ENCODE results near the gene OR2J1.
A peak's percentile ranks its signal among the peaks of the same experiment; 100 is the strongest.
"Not testable (repeated sequence)": the region's sequence is repeated elsewhere in the genome, so short reads cannot be mapped to it uniquely, and the experiment has no call there.

OR2J1 gene

GRCh38 chr6:29099190-29099589 lies at the start of gene OR2J1:
TSS of gene OR2J1 (plus strand) at chr6:29099490. CDS start at chr6:29100943, 1,453 bp downstream.
- no peaks in the 10 kb centered on the region for H3K4me1 Mint-ChIP-seq
- no peaks in the 10 kb centered on the region for H3K36me3 Mint-ChIP-seq (ENCODE audit: low read depth)
- DNase-seq, result no peak
- no peak for ATAC-seq
- H3K9me3 Mint-ChIP-seq, result no peaks in the 10 kb centered on the region
- no peak within 1 kb of the TSS for H3K27ac Mint-ChIP-seq
- H3K27me3 Mint-ChIP-seq, result peaks cover 29% of the 10 kb centered on the region
- H3K4me3 Mint-ChIP-seq, result no peak within 1 kb of the TSS

- peaks cover 24% of the 10 kb centered on the region for H3K27me3 Mint-ChIP-seq
- DNase-seq, result no peak
- H3K9me3 Mint-ChIP-seq, result no peaks in the 10 kb centered on the region
- no peaks in the 10 kb centered on the region for H3K36me3 Mint-ChIP-seq (ENCODE audit: low read depth)
- H3K27ac Mint-ChIP-seq, result no peak overlapping the region
- no peak overlapping the region for H3K4me3 Mint-ChIP-seq
- ATAC-seq, result no peak
- no peaks in the 10 kb centered on the region for H3K4me1 Mint-ChIP-seq
Measured at GRCh38 chr6:29051680-29052079, 47.6 kb upstream of the OR2J1 start.

- DNase-seq (no peak), ATAC-seq (no peak)
- Mint-ChIP-seq H3K36me3 (ENCODE audit: low read depth) (no peaks in the 10 kb centered on the region), H3K4me3 (no peak overlapping the region), H3K27ac (no peak overlapping the region), H3K27me3 (peaks cover 30% of the 10 kb centered on the region), H3K4me1 (no peaks in the 10 kb centered on the region), H3K9me3 (peaks cover 5% of the 10 kb centered on the region)
Measured at GRCh38 chr6:29071831-29072723, 27.2 kb upstream of the OR2J1 start.

- no peak overlapping the region for H3K27ac Mint-ChIP-seq
- DNase-seq (no peak), ATAC-seq (no peak)
- peaks cover 8% of the 10 kb centered on the region for H3K27me3 Mint-ChIP-seq
- no peaks in the 10 kb centered on the region for H3K4me1 Mint-ChIP-seq
- no peaks in the 10 kb centered on the region for H3K9me3 Mint-ChIP-seq
- H3K36me3 Mint-ChIP-seq (ENCODE audit: low read depth), result no peaks in the 10 kb centered on the region
- H3K4me3 Mint-ChIP-seq, result no peak overlapping the region
Measured at GRCh38 chr6:29079203-29079602, 20.1 kb upstream of the OR2J1 start.

- Mint-ChIP-seq H3K9me3 (no peaks in the 10 kb centered on the region), H3K27me3 (peaks cover 10% of the 10 kb centered on the region), H3K27ac (no peak overlapping the region), H3K36me3 (ENCODE audit: low read depth) (no peaks in the 10 kb centered on the region), H3K4me1 (no peaks in the 10 kb centered on the region), H3K4me3 (no peak overlapping the region)
- no peak for DNase-seq
- no peak for ATAC-seq
Measured at GRCh38 chr6:29081312-29081711, 18.0 kb upstream of the OR2J1 start.

- no peak for DNase-seq
Measured at GRCh38 chr6:29082457-29082856, 16.8 kb upstream of the OR2J1 start.

GRCh38 chr6:29087213-29087612 lies 12.1 kb upstream of the OR2J1 start, which contains the start of gene OR2B3:
TSS of gene OR2B3 (minus strand) at chr6:29087313. CDS start at chr6:29087248, 65 bp downstream.
- DNase-seq, result no peak
- ATAC-seq, result no peak
- Mint-ChIP-seq H3K27me3 (peaks cover 32% of the 10 kb centered on the region), H3K9me3 (no peaks in the 10 kb centered on the region), H3K4me1 (no peaks in the 10 kb centered on the region), H3K27ac (no peak within 1 kb of the TSS), H3K36me3 (ENCODE audit: low read depth) (no peaks in the 10 kb centered on the region), H3K4me3 (no peak within 1 kb of the TSS)

More at GRCh38 chr6:29082457-29082856, 16.8 kb upstream of the OR2J1 start:
- Mint-ChIP-seq H3K27ac (no peak overlapping the region), H3K9me3 (no peaks in the 10 kb centered on the region), H3K27me3 (peaks cover 13% of the 10 kb centered on the region), H3K4me1 (no peaks in the 10 kb centered on the region), H3K36me3 (ENCODE audit: low read depth) (no peaks in the 10 kb centered on the region), H3K4me3 (no peak overlapping the region)
- ATAC-seq, result no peak

- H3K9me3 Mint-ChIP-seq, result no peaks in the 10 kb centered on the region
- no peaks in the 10 kb centered on the region for H3K4me1 Mint-ChIP-seq
- peaks cover 40% of the 10 kb centered on the region for H3K27me3 Mint-ChIP-seq
- H3K36me3 Mint-ChIP-seq (ENCODE audit: low read depth), result no peaks in the 10 kb centered on the region
- DNase-seq (no peak), ATAC-seq (no peak)
- no peak overlapping the region for H3K27ac Mint-ChIP-seq
- H3K4me3 Mint-ChIP-seq, result no peak overlapping the region
Measured at GRCh38 chr6:29092957-29093356, 6.3 kb upstream of the OR2J1 start.

GRCh38 chr6:29097803-29098202 lies 1.5 kb upstream of the OR2J1 start:
- DNase-seq, result no peak
- Mint-ChIP-seq H3K27ac (no peak overlapping the region), H3K4me1 (no peaks in the 10 kb centered on the region), H3K4me3 (no peak overlapping the region), H3K9me3 (no peaks in the 10 kb centered on the region), H3K27me3 (peaks cover 29% of the 10 kb centered on the region), H3K36me3 (ENCODE audit: low read depth) (no peaks in the 10 kb centered on the region)
- ATAC-seq, result no peak

- no peak for ATAC-seq
Measured at GRCh38 chr6:29107758-29108157, 8.5 kb downstream of the OR2J1 start, which contains the start of gene OR2J3. TSS of gene OR2J3 (plus strand) at chr6:29108058. CDS start at chr6:29111891, 3,833 bp downstream.

GRCh38 chr6:29112135-29112534 lies 12.8 kb downstream of the OR2J1 start:
- DNase-seq, result no peak
- Mint-ChIP-seq H3K36me3 (ENCODE audit: low read depth) (no peaks in the 10 kb centered on the region), H3K27ac (no peak overlapping the region), H3K4me3 (no peak overlapping the region), H3K4me1 (no peaks in the 10 kb centered on the region), H3K27me3 (peaks cover 27% of the 10 kb centered on the region), H3K9me3 (no peaks in the 10 kb centered on the region)
- no peak for ATAC-seq

More at GRCh38 chr6:29107758-29108157, 8.5 kb downstream of the OR2J1 start, which contains the start of gene OR2J3:
- Mint-ChIP-seq H3K9me3 (no peaks in the 10 kb centered on the region), H3K4me3 (no peak within 1 kb of the TSS), H3K27ac (no peak within 1 kb of the TSS), H3K36me3 (ENCODE audit: low read depth) (no peaks in the 10 kb centered on the region), H3K27me3 (peaks cover 31% of the 10 kb centered on the region), H3K4me1 (no peaks in the 10 kb centered on the region)
- DNase-seq, result no peak

GRCh38 chr6:29114964-29115363 lies 15.7 kb downstream of the OR2J1 start:
- H3K27ac Mint-ChIP-seq; H3K9me3 Mint-ChIP-seq; H3K4me3 Mint-ChIP-seq; ATAC-seq; H3K4me1 Mint-ChIP-seq; H3K36me3 Mint-ChIP-seq (ENCODE audit: low read depth); DNase-seq: not testable (repeated sequence)
- peaks cover 29% of the 10 kb centered on the region for H3K27me3 Mint-ChIP-seq

GRCh38 chr6:29129326-29130012 lies 30.2 kb downstream of the OR2J1 start:
- no peaks in the 10 kb centered on the region for H3K36me3 Mint-ChIP-seq (ENCODE audit: low read depth)
- H3K4me3 Mint-ChIP-seq, result no peak overlapping the region
- no peak overlapping the region for H3K27ac Mint-ChIP-seq
- H3K4me1 Mint-ChIP-seq, result no peaks in the 10 kb centered on the region
- DNase-seq (no peak), ATAC-seq (no peak)
- peaks cover 11% of the 10 kb centered on the region for H3K27me3 Mint-ChIP-seq
- no peaks in the 10 kb centered on the region for H3K9me3 Mint-ChIP-seq

GRCh38 chr6:29130644-29131043 lies 31.4 kb downstream of the OR2J1 start:
- H3K27me3 Mint-ChIP-seq, result peaks cover 11% of the 10 kb centered on the region
- H3K4me1 Mint-ChIP-seq, result no peaks in the 10 kb centered on the region
- no peak for DNase-seq
- H3K4me3 Mint-ChIP-seq, result no peak overlapping the region
- no peaks in the 10 kb centered on the region for H3K9me3 Mint-ChIP-seq
- no peaks in the 10 kb centered on the region for H3K36me3 Mint-ChIP-seq (ENCODE audit: low read depth)
- no peak overlapping the region for H3K27ac Mint-ChIP-seq
- ATAC-seq, result peak; percentile 24

GRCh38 chr6:29131691-29132090 lies 32.4 kb downstream of the OR2J1 start:
- Mint-ChIP-seq H3K4me3 (no peak overlapping the region), H3K27ac (no peak overlapping the region), H3K27me3 (peaks cover 11% of the 10 kb centered on the region), H3K9me3 (no peaks in the 10 kb centered on the region), H3K4me1 (no peaks in the 10 kb centered on the region), H3K36me3 (ENCODE audit: low read depth) (no peaks in the 10 kb centered on the region)
- no peak for DNase-seq
- ATAC-seq, result no peak

Data from activated naive CD8-positive, alpha-beta T cell treated with anti-CD3 and anti-CD28 coated beads, Interleukin-2, amount 50 U/mL, for 24 hours (primary cell).